22Rv1 (cell line): ENCODE data around the gene CLASP1.

Source experiments
- H3K27ac ChIP-seq: fragments of 450-650 bp; 2 replicates; pipeline ENCODE4 v1.5.1; 2017
- ZFX ChIP-seq: fragments of 450-650 bp; IDR thresholded peaks from 2 replicates; pipeline ENCODE4 v1.6.1; 2017; ENCODE audit warnings: antibody characterized with exemption, borderline replicate concordance
- TF ChIP-seq, protein P1 (sequence below): fragments of 450-650 bp; IDR thresholded peaks from 2 replicates; pipeline ENCODE4 v1.5.1; 2017; ENCODE audit warnings: mild to moderate bottlenecking

Gene CLASP1

DNA sequence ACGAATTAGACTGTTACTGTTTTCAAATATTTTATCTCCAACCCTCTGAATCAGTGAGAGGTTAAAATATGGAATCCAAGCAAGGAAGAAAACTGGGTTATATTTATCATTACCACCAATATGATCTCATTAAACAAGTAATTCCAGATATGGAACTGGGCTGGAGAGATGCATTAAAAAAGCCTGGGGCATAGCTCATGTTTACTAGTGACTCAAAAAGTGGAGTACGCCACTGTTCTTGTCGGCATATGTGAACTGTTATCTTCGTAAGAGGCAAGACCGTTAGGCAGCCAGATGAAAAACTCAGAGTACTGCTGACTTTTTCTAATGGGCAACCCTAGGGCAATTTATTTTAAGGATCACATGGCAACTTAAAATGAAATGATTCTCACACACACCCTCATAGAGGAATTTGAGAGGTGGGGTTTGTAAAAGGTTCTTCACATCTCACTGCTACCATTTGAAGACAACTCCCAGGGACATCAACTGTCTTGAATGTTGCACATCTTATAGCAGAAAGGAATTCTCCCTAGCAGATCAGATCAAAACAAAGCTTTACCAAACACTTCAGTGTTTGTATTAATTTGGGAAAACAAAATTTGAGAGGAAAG is 259.1 kb downstream of the CLASP1 start:
- no peak overlapping the region for H3K27ac ChIP-seq
- TF ChIP-seq ZFX = no peak
- TF ChIP-seq, protein P1, sequence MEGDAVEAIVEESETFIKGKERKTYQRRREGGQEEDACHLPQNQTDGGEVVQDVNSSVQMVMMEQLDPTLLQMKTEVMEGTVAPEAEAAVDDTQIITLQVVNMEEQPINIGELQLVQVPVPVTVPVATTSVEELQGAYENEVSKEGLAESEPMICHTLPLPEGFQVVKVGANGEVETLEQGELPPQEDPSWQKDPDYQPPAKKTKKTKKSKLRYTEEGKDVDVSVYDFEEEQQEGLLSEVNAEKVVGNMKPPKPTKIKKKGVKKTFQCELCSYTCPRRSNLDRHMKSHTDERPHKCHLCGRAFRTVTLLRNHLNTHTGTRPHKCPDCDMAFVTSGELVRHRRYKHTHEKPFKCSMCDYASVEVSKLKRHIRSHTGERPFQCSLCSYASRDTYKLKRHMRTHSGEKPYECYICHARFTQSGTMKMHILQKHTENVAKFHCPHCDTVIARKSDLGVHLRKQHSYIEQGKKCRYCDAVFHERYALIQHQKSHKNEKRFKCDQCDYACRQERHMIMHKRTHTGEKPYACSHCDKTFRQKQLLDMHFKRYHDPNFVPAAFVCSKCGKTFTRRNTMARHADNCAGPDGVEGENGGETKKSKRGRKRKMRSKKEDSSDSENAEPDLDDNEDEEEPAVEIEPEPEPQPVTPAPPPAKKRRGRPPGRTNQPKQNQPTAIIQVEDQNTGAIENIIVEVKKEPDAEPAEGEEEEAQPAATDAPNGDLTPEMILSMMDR = no peak

DNA sequence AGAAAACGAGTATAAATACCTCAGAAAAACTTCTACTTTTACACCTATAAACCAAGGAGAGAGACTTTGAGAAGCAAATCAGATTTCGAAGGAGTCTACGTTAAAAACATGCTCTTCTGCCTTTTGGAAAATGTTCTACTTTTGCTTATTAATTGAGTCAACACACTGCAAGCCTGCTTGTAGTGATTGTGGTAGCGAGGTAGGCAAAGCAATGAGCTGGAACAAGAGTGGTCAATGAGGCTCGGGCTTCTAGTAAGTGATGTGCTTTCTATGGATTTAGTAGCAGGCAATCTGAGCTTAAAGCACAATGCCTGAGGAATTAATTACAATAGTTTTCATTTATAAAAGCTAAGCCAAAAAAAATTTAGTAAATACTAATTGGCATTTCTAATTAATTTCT is 260.9 kb downstream of the CLASP1 start:
- TF ChIP-seq, protein P1 = no peak
- TF ChIP-seq ZFX = no peak
- H3K27ac ChIP-seq = no peak overlapping the region

DNA sequence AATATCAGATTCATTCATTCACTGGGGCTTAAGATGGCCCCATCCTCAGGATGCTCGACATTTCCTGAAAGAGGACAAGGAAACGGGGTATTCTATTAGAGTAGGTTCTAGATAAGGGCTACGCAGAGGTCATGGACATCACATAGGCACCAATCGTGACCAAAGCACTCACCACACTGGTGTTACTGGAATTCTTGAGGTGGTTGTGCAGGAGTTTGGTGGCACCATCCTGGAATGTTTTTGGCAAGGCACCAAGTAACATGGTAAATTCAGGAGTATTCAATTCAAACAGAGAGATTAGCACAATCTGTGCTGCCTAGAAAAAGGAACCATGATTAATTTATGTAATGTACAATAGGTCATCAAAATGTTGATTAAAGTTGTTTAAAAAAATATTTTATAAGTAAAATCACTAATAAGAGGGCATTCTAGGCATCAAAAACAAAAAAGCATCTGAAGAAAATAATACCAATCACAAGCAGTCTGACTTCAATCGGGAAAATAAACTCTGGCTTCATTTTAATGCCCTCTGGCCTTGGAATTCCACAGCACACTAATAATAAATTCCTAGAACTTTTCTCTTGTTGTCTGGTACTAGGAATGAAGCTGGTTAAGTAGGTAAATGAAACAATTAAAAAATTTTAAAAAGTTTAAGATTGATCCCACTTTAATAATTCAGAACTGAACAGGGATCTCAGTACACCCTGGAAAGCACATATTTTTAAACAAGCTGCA is 261.5 kb downstream of the CLASP1 start:
- no peak for TF ChIP-seq ZFX
- TF ChIP-seq, protein P1 = no peak

DNA sequence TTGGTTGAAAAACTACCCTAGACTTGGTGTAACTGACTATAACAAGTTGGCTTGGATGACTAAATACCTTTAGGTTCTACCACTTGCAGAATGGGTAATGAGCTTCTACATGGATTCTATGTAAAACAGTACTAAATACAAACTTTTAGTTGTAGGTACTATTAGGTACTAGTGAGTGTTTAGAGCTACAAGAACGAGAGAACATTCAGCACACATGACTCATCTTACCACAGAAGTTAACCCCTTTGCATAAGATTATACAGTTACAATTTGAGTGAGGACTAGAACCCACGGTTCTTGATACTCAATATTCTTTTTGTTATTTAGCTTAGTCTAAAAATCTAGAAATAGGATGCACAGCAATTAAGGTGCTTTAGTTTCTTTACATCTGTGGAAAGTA is 262.6 kb downstream of the CLASP1 start:
- TF ChIP-seq, protein P1 = no peak
- no peak for TF ChIP-seq ZFX
- H3K27ac ChIP-seq = no peak overlapping the region

More for the DNA sequence above, 261.5 kb downstream of the CLASP1 start:
- no peak overlapping the region for H3K27ac ChIP-seq

DNA sequence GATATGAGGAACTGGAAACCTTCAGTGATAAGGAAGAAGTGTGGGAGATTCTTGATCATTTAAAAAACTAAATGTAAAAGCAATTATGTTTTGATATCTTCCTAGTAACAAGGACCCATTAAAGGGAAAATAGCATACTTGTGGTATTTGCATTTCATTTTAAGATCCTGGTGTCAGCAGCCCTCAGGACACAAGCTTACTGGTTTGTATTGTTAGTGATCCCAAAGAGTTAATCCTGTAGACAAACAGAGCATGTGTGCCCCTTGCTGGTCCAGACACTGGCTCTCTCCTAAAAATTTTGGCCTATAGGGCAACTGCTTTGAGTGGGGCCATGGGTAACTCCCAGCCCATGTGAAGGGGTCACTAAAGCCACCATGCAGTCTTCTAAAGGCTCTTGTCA is 263.2 kb downstream of the CLASP1 start:
- no peak overlapping the region for H3K27ac ChIP-seq
- TF ChIP-seq, protein P1 = no peak
- no peak for TF ChIP-seq ZFX

DNA sequence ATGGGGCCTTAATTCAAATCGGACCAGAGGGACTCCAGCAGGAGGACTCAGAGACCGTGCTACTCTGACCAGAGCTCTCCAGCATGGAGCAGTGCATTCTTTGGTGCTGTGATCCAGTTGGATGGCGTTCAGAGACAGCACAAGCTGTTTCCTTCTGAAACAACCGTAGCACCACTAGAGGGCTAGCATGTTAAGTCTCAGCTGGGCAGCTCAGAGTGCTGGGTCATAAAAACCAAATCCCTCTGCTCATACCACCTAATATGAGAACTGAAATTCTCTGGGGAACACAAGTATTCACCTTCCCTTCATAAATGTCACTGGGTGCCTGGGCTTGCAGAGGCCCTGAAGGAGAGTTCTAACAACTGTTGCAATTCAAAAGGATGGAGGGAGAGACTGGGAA is 266.5 kb downstream of the CLASP1 start:
- TF ChIP-seq, protein P1 = no peak
- no peak for TF ChIP-seq ZFX

DNA sequence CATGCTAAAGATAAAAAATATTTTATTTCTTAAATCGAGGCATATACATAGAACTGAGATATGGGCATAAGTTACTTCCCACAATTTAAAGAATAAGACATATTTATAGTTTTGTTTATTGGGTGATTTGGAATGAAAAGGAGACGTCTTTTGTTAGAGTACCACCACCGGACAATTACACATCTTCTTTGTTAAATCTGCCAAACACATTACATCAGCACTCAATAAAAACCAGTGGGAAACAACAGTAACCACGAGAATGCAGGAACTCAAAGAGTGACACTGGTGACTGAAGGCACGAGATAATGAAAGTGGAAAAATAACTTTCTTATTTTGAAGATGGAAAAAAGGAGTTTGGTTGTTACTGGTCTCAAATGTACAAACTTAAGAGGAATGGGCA is 271.6 kb downstream of the CLASP1 start:
- H3K27ac ChIP-seq = no peak overlapping the region
- no peak for TF ChIP-seq ZFX
- TF ChIP-seq, protein P1 = no peak

More for the DNA sequence above, 266.5 kb downstream of the CLASP1 start:
- H3K27ac ChIP-seq = no peak overlapping the region
